Skin of body (tissue), 2 donors: ENCODE data around the gene CDH18. TPM values are rescaled to one million over a fixed set of nuclear protein-coding genes. Genes with fewer than 3 reads are reported as not detected.

Experiments
- DNase-seq: peaks from one replicate; lab custom pipeline; 2025; lab: John Stamatoyannopoulos, UW
- total RNA-seq: library from RNA; depleted of rRNA; stranded (reverse); fragments of >200 nt; gene quantifications from one replicate; pipeline ENCODE4 v1.2.3, GENCODE V29; 2014

CDH18 gene
- total RNA-seq, 1 donor from 2014 or later: 16.5 TPM

- no peak for DNase-seq
These were observed 57.5 kb downstream of the CDH18 start for GRCh38 chr5:19930451-19930850.

- DNase-seq: no peak
These were observed 59.2 kb downstream of the CDH18 start for GRCh38 chr5:19928562-19929421.

- no peak for DNase-seq
These were observed 60.1 kb downstream of the CDH18 start for GRCh38 chr5:19927919-19928318.

- DNase-seq: no peak
These were observed 60.8 kb downstream of the CDH18 start for GRCh38 chr5:19927170-19927569.

- DNase-seq: no peak
These were observed 64.3 kb downstream of the CDH18 start for GRCh38 chr5:19923742-19924141.

GRCh38 chr5:19920761-19921160 lies 67.2 kb downstream of the CDH18 start:
- DNase-seq: no peak

- no peak for DNase-seq
These were observed 69.2 kb downstream of the CDH18 start for GRCh38 chr5:19918780-19919179.

- no peak for DNase-seq
These were observed 70.3 kb downstream of the CDH18 start for GRCh38 chr5:19917588-19918122.

GRCh38 chr5:19910136-19910535 lies 77.9 kb downstream of the CDH18 start:
- DNase-seq: no peak

GRCh38 chr5:19904766-19905165 lies 83.2 kb downstream of the CDH18 start:
- DNase-seq: no peak

- peak; percentile 44 for DNase-seq
These were observed 84.4 kb downstream of the CDH18 start for GRCh38 chr5:19903611-19904010.

- no peak for DNase-seq
These were observed 85.6 kb downstream of the CDH18 start for GRCh38 chr5:19902316-19902934.

- no peak for DNase-seq
These were observed 87.7 kb downstream of the CDH18 start for GRCh38 chr5:19900269-19900668.

- DNase-seq: no peak
These were observed 96.3 kb downstream of the CDH18 start for GRCh38 chr5:19891658-19892057.

GRCh38 chr5:19886123-19886917 lies 101.7 kb downstream of the CDH18 start:
- DNase-seq: no peak

- DNase-seq: no peak
These were observed 102.8 kb downstream of the CDH18 start for GRCh38 chr5:19885040-19885824.

- DNase-seq: no peak
These were observed 107.1 kb downstream of the CDH18 start for GRCh38 chr5:19880859-19881436.

GRCh38 chr5:19880458-19880857 lies 107.5 kb downstream of the CDH18 start:
- DNase-seq: no peak

- no peak for DNase-seq
These were observed 113.2 kb downstream of the CDH18 start for GRCh38 chr5:19874811-19875210.

- no peak for DNase-seq
These were observed 121.9 kb downstream of the CDH18 start for GRCh38 chr5:19866090-19866450.
